GM12801 (cell line): ENCODE data around the gene SVIL.

Experiments
- TF ChIP-seq, protein P1 (sequence below): IDR thresholded peaks from one replicate; pipeline ENCODE4 v1.5.1; 2011; ENCODE audit warnings: control low read depth; ENCODE audit not compliant: insufficient read length; ENCODE audit errors: extremely low read depth

The SVIL gene

DNA sequence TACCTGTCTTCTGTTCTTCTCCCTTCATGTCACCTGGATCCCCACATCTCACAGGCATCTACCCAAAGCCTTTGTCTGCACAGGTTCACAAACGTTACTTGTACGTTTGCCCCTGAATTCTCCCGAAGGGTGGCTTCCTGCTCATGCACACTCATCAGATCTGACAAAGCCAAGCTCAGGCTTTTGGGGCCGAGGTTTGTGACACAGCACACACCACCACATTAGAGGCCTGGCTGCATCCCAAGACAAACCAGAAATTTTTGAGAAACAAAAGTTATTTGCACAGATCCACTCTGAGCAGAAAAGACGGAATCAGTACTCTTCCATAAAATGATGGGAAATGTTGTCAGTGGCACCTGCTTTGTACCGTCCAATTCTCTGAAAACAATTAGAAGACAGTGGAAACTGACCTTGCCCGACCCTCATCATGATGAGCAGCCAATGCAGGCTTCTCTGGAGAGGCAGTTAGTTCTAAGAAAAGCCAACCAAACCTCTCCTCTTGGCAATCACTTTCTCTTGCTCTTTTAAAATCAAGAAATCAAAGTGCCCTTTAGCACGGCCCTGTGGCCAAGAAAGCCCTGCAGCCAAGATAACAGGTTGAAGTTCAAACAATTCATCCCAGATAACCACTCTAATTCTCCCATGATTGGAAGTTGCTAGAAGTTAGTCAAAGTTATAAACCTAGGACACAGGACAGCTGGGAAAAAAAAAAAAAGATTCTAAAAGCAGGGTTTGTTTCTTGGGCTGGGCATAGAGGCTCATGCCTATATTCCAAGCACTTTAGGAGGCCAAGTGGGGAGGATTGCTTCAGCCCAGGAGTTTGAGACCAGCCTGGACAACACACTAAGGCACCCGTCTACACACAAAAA lies 13.6 kb upstream of the SVIL start:
- TF ChIP-seq, protein P1, sequence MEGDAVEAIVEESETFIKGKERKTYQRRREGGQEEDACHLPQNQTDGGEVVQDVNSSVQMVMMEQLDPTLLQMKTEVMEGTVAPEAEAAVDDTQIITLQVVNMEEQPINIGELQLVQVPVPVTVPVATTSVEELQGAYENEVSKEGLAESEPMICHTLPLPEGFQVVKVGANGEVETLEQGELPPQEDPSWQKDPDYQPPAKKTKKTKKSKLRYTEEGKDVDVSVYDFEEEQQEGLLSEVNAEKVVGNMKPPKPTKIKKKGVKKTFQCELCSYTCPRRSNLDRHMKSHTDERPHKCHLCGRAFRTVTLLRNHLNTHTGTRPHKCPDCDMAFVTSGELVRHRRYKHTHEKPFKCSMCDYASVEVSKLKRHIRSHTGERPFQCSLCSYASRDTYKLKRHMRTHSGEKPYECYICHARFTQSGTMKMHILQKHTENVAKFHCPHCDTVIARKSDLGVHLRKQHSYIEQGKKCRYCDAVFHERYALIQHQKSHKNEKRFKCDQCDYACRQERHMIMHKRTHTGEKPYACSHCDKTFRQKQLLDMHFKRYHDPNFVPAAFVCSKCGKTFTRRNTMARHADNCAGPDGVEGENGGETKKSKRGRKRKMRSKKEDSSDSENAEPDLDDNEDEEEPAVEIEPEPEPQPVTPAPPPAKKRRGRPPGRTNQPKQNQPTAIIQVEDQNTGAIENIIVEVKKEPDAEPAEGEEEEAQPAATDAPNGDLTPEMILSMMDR, result no peak

DNA sequence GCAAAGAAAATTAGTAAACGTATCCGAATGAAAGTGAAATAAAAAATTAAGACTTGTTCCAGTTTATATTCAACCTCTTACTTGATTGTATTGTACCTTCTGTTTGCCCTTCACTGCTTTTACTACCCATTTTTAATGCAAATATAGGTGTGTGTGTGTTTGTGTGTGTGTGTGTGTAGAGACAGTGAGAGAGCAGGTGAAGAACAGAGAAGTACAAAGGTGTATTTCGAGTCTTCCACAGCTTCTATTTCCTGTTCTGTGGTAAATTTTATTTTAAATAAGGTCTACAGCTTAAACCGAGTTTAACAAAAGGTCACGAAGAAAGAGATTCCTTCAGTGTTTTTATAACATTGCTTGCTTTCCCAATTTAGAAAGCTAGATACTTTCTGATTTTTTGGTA lies 12.7 kb upstream of the SVIL start:
- TF ChIP-seq, protein P1, result no peak

DNA sequence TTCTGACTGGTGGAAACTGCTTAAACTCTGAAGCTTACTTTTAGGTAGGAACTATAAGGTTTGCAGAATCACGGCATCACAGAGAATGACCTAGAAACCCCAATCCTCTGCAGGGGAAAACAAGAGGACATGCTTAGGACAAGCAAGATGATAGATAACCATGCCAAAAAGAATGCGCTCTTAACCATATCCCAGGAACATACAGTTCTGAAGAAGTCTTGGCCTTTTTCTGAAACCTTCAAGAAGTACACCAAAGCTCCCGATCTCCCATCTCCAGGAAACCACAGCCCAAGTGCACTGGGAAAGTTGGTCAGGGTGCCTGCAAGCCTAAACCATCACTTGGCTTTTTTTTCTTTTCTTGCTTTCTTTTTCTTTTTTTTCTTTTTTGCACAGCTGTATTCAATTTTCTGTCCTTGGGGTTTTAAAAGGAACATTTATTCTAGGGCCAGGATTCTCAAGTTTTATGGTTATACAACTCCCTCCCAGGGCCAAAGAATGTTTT lies 12.2 kb upstream of the SVIL start:
- TF ChIP-seq, protein P1, result no peak

DNA sequence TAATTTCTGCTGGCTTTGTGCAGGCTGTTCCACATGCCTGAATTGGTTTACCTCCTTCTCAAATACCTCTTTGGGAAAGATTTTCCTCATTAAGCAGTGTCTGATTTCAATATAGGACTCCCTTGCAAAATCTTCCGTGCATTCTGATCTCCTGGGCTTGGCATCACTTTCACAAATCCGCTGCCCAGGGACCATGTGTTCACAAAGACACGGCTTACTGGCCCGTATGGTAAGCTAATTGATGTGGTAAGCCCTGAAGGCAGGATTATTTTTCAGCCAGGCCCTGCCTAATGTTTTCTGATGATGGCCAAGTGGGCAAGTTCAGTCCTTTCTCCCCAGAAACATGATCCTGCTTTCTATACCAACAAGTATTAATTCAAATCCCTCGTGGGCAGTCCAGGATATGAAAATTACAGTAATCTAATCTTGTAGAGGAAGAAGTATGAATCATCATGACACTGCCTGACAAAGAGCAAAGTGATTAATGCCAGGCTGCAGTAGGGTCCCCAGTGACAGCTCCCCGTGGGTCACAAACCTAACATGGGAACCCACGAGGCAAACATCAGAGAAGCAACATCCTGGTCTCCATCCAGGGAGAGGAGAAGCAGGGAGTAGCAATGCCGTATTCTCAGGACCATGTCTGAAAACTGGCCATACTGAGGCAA lies 11.6 kb upstream of the SVIL start:
- TF ChIP-seq, protein P1, result no peak

DNA sequence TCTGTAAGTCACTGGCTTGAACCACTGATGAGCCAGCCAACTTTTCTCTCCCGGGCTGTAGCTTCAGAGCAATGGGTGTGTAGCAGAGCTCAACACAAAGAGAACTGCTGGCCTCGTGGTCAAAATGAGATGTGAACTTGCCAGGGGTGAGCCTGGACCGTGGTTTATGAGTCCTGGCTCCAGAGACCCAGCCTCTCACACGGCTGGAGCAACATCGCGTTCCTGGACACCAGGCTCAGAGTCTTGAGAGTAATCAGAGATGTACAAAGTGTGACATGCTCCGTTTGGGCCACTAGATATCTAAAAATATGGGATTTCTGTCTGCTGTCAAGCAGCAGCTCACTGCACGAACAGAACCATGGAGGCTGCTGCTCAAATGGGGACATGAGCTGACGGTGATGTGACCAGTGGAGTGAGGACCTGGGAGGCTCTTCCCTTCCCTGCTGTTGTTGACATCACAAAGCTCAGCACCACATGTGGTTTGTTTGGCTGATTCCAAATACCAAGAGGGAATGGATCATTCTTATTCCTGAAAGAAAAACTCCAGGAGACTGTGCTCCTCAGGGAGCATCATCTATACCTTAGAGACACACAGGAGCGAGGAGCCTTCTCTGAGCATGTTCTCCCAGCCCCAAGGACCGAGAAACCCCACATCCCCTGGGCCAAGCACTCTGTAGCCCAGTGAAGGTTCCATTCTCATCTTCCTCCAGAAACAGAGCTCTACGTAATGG lies 9.2 kb upstream of the SVIL start:
- TF ChIP-seq, protein P1, result no peak

DNA sequence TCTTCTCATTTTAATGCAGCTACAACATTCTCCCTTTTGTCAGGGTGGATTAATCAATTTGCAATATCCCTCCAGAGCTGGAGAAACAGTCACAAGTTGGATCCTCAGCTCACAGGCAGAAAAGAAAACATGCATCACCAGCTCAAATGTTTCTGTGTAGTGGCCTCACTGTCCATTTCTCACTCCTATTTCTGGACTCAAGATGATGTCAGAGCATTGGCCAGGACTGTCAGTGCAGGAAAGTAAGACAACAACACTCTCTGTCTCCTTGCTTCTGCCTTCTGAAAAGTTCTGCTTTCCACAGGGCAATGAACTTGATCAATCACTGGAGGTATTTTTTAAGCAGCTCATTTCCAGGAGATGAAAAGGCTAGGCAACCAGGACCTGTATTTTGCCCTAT lies 8.2 kb upstream of the SVIL start:
- TF ChIP-seq, protein P1, result no peak

DNA sequence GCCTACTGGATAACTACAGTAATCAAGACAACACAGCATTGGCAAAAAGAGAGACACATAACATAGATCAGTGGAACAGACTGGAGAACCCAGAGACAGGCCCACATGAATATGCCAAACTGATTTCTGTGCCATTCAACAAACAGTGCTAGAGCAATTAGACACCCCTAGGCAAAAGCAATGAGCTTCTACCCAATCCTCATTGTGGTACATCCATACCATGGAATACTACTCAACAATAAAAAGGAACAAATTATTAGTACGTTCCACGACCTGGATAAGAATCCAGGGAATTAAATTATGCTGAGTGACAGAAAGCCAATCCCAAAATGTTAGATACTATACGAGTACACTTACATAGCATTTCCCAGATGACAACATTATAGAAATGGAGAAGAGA lies 2.8 kb upstream of the SVIL start:
- TF ChIP-seq, protein P1, result no peak
